Measurements from ENCODE around the gene LRRC39.

LRRC39 gene

DNA sequence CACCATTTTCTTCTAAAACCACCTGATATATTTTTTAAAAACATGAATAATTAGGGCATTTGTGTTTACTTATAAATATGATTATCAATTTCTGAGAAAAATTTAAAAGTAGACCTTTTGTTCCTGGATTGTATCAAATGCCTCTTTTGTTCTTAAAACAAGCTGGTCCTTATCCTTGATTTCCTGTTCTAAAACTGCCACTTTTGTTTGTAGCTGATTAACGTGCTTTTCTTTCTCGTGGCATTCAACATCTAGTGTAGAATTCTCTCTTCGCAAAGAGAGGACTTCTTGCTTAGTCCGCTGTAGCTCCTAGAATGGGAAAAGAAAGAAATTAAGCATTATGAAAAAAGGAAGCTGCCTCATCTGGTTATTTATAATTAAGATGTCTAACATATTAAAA is 70.4 kb downstream of the LRRC39 start:
- H3K27ac Mint-ChIP-seq, result peak overlapping the region; percentile 51
- H3K9me3 Mint-ChIP-seq, result peaks cover 2% of the 10 kb centered on the region

DNA sequence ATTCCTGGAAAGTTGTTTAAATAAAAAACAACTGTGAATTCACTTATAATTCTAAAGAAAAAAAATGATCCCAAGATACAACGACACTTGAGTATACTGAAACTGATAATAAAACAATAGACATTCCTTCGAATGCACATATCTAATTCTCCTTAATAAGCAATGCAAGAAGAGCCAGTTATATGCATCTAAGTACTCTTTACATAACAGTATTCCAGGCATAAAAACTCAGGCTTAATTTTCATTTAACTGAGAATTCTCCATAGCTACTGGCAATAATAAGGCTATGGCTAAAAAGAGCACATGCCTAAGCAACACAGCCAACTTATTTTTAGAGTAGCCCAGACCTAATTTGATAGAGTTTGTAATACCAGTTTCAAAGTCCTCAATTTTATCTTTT is 76.5 kb downstream of the LRRC39 start:
- no peak for DNase-seq
- H3K4me3 Mint-ChIP-seq, result no peak overlapping the region
- H3K4me1 Mint-ChIP-seq, result no peaks in the 10 kb centered on the region
- H3K27me3 Mint-ChIP-seq (ENCODE audit: low read depth, poor library complexity), result no peaks in the 10 kb centered on the region
- H3K9me3 Mint-ChIP-seq, result no peaks in the 10 kb centered on the region
- no peak overlapping the region for H3K27ac Mint-ChIP-seq
- peaks cover 64% of the 10 kb centered on the region for H3K36me3 Mint-ChIP-seq (ENCODE audit: low read depth)
- TF ChIP-seq, protein P1, sequence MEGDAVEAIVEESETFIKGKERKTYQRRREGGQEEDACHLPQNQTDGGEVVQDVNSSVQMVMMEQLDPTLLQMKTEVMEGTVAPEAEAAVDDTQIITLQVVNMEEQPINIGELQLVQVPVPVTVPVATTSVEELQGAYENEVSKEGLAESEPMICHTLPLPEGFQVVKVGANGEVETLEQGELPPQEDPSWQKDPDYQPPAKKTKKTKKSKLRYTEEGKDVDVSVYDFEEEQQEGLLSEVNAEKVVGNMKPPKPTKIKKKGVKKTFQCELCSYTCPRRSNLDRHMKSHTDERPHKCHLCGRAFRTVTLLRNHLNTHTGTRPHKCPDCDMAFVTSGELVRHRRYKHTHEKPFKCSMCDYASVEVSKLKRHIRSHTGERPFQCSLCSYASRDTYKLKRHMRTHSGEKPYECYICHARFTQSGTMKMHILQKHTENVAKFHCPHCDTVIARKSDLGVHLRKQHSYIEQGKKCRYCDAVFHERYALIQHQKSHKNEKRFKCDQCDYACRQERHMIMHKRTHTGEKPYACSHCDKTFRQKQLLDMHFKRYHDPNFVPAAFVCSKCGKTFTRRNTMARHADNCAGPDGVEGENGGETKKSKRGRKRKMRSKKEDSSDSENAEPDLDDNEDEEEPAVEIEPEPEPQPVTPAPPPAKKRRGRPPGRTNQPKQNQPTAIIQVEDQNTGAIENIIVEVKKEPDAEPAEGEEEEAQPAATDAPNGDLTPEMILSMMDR (IDR thresholded peaks at IDR 0.05), result no peak

More for the DNA sequence above, 70.4 kb downstream of the LRRC39 start:
- peaks cover 59% of the 10 kb centered on the region for H3K36me3 Mint-ChIP-seq (ENCODE audit: low read depth)
- no peaks in the 10 kb centered on the region for H3K4me1 Mint-ChIP-seq
- H3K27me3 Mint-ChIP-seq (ENCODE audit: low read depth, poor library complexity), result no peaks in the 10 kb centered on the region
- DNase-seq, result no peak
- H3K4me3 Mint-ChIP-seq, result no peak overlapping the region
- TF ChIP-seq, protein P1 (IDR thresholded peaks at IDR 0.05), result no peak

DNA sequence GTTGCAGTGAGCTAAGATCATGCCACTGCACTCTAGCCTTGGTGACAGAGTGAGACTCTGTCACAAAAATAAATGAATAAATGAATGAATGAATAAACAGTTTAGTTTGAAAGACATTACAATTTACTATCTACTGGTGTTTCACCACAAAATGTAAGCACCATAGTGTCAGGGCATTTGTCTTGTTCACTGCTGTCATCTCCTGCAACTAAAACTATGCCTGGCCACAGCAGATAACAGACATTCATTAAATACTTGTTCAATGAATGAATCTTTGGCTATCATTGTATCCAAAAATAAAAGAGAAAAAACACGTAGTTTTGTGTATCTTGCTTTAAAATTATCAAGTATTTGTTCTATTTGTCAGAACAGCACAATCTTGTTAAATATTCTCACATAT is 77.9 kb downstream of the LRRC39 start:
- Mint-ChIP-seq H3K9me3 (peaks cover 7% of the 10 kb centered on the region), H3K36me3 (ENCODE audit: low read depth) (peaks cover 64% of the 10 kb centered on the region), H3K27me3 (ENCODE audit: low read depth, poor library complexity) (no peaks in the 10 kb centered on the region), H3K4me3 (no peak overlapping the region), H3K27ac (no peak overlapping the region), H3K4me1 (no peaks in the 10 kb centered on the region)
- DNase-seq, result no peak
- TF ChIP-seq, protein P1 (IDR thresholded peaks at IDR 0.05), result no peak
